Smooth muscle cell (in vitro differentiated cells): ENCODE data around the gene TSPAN2. TPM values are rescaled to one million over a fixed set of nuclear protein-coding genes. Genes with fewer than 3 reads are reported as not detected.

Source experiments
- DNase-seq: peaks from one replicate; lab custom pipeline; 2025; ENCODE audit not compliant: unreplicated experiment; lab: John Stamatoyannopoulos, UW
- H2AFZ ChIP-seq: fragments of 200-600 bp; sonication (generic); 2 replicates; pipeline ENCODE4 v1.6.0; 2016; ENCODE audit warnings: antibody characterized with exemption, low read depth, mild to moderate bottlenecking
- H3F3A ChIP-seq: fragments of 200-600 bp; sonication (generic); 2 replicates; pipeline ENCODE4 v1.6.0; 2017; ENCODE audit warnings: antibody characterized with exemption, low read depth
- H3K27ac ChIP-seq: fragments of 200-600 bp; sonication (generic); 2 replicates; pipeline ENCODE4 v1.5.1; 2016; ENCODE audit warnings: low read depth, mild to moderate bottlenecking
- H3K27me3 ChIP-seq: fragments of 200-600 bp; sonication (generic); 2 replicates; pipeline ENCODE4 v1.6.1; 2016; ENCODE audit warnings: low read depth, mild to moderate bottlenecking
- H3K36me3 ChIP-seq: fragments of 200-600 bp; sonication (generic); 2 replicates; pipeline ENCODE4 v1.5.1; 2016; ENCODE audit warnings: low read depth
- H3K4me1 ChIP-seq: fragments of 200-600 bp; sonication (generic); 2 replicates; pipeline ENCODE4 v1.5.1; 2016; ENCODE audit warnings: low read depth
- H3K4me2 ChIP-seq: fragments of 200-600 bp; sonication (generic); 2 replicates; pipeline ENCODE4 v1.6.0; 2016; ENCODE audit warnings: mild to moderate bottlenecking
- H3K4me3 ChIP-seq: fragments of 200-600 bp; sonication (generic); 2 replicates; pipeline ENCODE4 v1.5.1; 2016; ENCODE audit warnings: mild to moderate bottlenecking
- H3K79me2 ChIP-seq: fragments of 200-600 bp; sonication (generic); 2 replicates; pipeline ENCODE4 v1.6.0; 2016; ENCODE audit warnings: low read depth, mild to moderate bottlenecking
- H3K9ac ChIP-seq: fragments of 200-600 bp; sonication (generic); 2 replicates; pipeline ENCODE4 v1.6.0; 2016; ENCODE audit warnings: low read depth
- H3K9me3 ChIP-seq: fragments of 200-600 bp; sonication (generic); replicated peaks from 2 replicates; pipeline ENCODE4 v1.5.1; 2016; ENCODE audit warnings: low read depth
- H4K20me1 ChIP-seq: fragments of 200-600 bp; sonication (generic); 2 replicates; pipeline ENCODE4 v1.6.0; 2016; ENCODE audit warnings: low read depth
- CTCF ChIP-seq: fragments of 200-600 bp; sonication (generic); IDR thresholded peaks from 2 replicates; pipeline ENCODE4 v1.5.1; 2017; ENCODE audit warnings: borderline replicate concordance, mild to moderate bottlenecking, antibody characterized with exemption; ENCODE audit not compliant: insufficient read depth, poor library complexity, severe bottlenecking
- WGBS: methylation state at CpG from one replicate; pipeline ENCODE4 v1.1.7; 2016; ENCODE audit warnings: low lambda C conversion rate; 5-methylcytosine and 5-hydroxymethylcytosine counted together
- polyA plus RNA-seq: library from polyadenylated mRNA; unstranded; fragments of >200 nt; fragmentation: Nextera tagmentation; extraction: Ambion mirVana; gene quantifications from 2 replicates; pipeline ENCODE4 v1.2.1, GENCODE V29; 2016
- total RNA-seq: library from RNA; depleted of rRNA; stranded (reverse); fragments of >200 nt; gene quantifications from 2 replicates; pipeline ENCODE4 v1.2.3, GENCODE V29; 2014

TSPAN2 gene
- total and polyA plus RNA-seq, 2 experiments from 2014 or later, result 13.8 to 17.4 TPM

- H3K9ac ChIP-seq, result peak overlapping the region; percentile 35
- no peaks in the 10 kb centered on the region for H3K79me2 ChIP-seq
- peaks cover 7% of the 10 kb centered on the region for H3K4me1 ChIP-seq
- no peaks in the 10 kb centered on the region for H4K20me1 ChIP-seq
- no peaks in the 10 kb centered on the region for H3K9me3 ChIP-seq
- no peaks in the 10 kb centered on the region for H3K36me3 ChIP-seq
- no peak for TF ChIP-seq CTCF
- no peaks in the 10 kb centered on the region for H3K27me3 ChIP-seq
- H3F3A ChIP-seq, result peaks cover 5% of the 10 kb centered on the region
- H2AFZ ChIP-seq, result no peak overlapping the region
- WGBS, result 44% methylated on average over 8 of the region's 8 CpGs
- peak overlapping the region; percentile 63 for H3K27ac ChIP-seq
- H3K4me3 ChIP-seq, result no peak overlapping the region
- DNase-seq, result no peak
- peak overlapping the region; percentile 48 for H3K4me2 ChIP-seq
Observed at GRCh38 chr1:115067161-115067859, 22.0 kb downstream of the TSPAN2 start.

- WGBS, result 80% methylated on average over 6 of the region's 6 CpGs
Observed at GRCh38 chr1:115065021-115065420, 24.3 kb downstream of the TSPAN2 start.

GRCh38 chr1:115064461-115064860 lies 24.8 kb downstream of the TSPAN2 start:
- Histone ChIP-seq H3F3A (peaks cover 5% of the 10 kb centered on the region), H3K9ac (no peak overlapping the region), H2AFZ (no peak overlapping the region), H3K4me1 (no peaks in the 10 kb centered on the region), H3K4me2 (no peak overlapping the region), H3K36me3 (no peaks in the 10 kb centered on the region), H4K20me1 (no peaks in the 10 kb centered on the region), H3K9me3 (no peaks in the 10 kb centered on the region), H3K79me2 (no peaks in the 10 kb centered on the region), H3K27me3 (no peaks in the 10 kb centered on the region), H3K4me3 (no peak overlapping the region), H3K27ac (no peak overlapping the region)
- DNase-seq, result no peak
- TF ChIP-seq CTCF, result no peak
- WGBS, result 93% methylated on average over 3 of the region's 3 CpGs

More at GRCh38 chr1:115065021-115065420, 24.3 kb downstream of the TSPAN2 start:
- H3K79me2 ChIP-seq, result no peaks in the 10 kb centered on the region
- H3K36me3 ChIP-seq, result no peaks in the 10 kb centered on the region
- H3K9me3 ChIP-seq, result no peaks in the 10 kb centered on the region
- H3K27me3 ChIP-seq, result no peaks in the 10 kb centered on the region
- H3K27ac ChIP-seq, result no peak overlapping the region
- H2AFZ ChIP-seq, result no peak overlapping the region
- no peak overlapping the region for H3K4me2 ChIP-seq
- H4K20me1 ChIP-seq, result no peaks in the 10 kb centered on the region
- no peaks in the 10 kb centered on the region for H3K4me1 ChIP-seq
- peaks cover 5% of the 10 kb centered on the region for H3F3A ChIP-seq
- no peak overlapping the region for H3K9ac ChIP-seq
- no peak overlapping the region for H3K4me3 ChIP-seq
- DNase-seq, result no peak
- no peak for TF ChIP-seq CTCF
